Ovary (tissue), 3 donors: ENCODE measurements around the gene HDAC7.

ENCODE experiments used
- POLR2A ChIP-seq: fragments of 450-650 bp; IDR thresholded peaks from one replicate; pipeline ENCODE4 v1.6.1; 2017; ENCODE audit warnings: antibody characterized with exemption, mild to moderate bottlenecking, moderate library complexity
- TF ChIP-seq, protein P1 (sequence below), 3 donors: fragments of 450-650 bp in 2 of 3; fragments of 200-600 bp in 1 of 3; IDR thresholded peaks; one replicate each; pipeline versions ENCODE4 v1.5.1 to v1.8.0; 2016 to 2022; ENCODE audit warnings: antibody characterized with exemption in 3 of 3, mild to moderate bottlenecking in 1 of 3
- donor health status: DM: no; HTN: no; CAD: no.

- TF ChIP-seq, protein P1, sequence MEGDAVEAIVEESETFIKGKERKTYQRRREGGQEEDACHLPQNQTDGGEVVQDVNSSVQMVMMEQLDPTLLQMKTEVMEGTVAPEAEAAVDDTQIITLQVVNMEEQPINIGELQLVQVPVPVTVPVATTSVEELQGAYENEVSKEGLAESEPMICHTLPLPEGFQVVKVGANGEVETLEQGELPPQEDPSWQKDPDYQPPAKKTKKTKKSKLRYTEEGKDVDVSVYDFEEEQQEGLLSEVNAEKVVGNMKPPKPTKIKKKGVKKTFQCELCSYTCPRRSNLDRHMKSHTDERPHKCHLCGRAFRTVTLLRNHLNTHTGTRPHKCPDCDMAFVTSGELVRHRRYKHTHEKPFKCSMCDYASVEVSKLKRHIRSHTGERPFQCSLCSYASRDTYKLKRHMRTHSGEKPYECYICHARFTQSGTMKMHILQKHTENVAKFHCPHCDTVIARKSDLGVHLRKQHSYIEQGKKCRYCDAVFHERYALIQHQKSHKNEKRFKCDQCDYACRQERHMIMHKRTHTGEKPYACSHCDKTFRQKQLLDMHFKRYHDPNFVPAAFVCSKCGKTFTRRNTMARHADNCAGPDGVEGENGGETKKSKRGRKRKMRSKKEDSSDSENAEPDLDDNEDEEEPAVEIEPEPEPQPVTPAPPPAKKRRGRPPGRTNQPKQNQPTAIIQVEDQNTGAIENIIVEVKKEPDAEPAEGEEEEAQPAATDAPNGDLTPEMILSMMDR (IDR thresholded peaks at IDR 0.05) = no peak
- TF ChIP-seq POLR2A = no peak
These were observed 1.1 kb downstream of the HDAC7 start for GRCh38 chr12:47818467-47819137.
